Dedifferentiated amniotic fluid mesenchymal stem cell (primary cell): ENCODE results near the gene OR52E8.

Source experiments
- DNase-seq: peaks from one replicate; pipeline ENCODE4 v3.0.0-alpha.2; 2016; ENCODE audit errors: extremely low spot score

The OR52E8 gene

DNA sequence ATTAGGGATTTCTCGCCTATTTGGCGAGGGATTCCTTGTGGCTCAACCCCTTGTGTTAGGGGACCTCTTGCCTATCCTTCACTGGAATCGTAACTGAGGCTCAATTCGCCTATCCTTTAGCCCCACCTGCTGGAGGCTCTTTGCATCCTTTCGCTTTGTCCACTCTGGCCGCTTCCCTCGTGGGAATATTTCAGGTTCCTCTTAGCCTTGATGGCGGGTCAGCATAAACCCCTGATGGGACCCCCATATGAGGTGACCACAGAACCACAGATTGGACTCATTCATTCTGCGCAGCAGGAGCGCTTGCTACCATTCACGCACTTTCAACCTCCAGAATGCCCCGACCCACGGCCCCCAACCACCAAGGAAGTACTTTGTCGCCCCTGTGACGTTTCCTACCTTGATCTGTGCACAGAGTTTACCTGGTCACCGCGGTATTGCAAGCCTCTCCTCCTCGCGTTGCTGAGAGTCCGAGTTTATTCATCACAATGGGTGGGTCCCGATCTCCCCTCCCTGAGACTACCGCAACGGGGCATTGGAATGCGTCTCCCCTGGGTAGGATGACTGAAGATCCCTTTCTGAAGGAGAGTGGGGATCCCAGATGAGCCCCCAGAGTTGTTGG is 48.9 kb downstream of the OR52E8 start, which contains the start of gene OR52N2:
Gene OR52N2, plus strand, starts transcription at position 425 of the 622 bp plus-strand sequence. CDS start 11,412 bp downstream, outside the sequence.
- peak; percentile 77 for DNase-seq

DNA sequence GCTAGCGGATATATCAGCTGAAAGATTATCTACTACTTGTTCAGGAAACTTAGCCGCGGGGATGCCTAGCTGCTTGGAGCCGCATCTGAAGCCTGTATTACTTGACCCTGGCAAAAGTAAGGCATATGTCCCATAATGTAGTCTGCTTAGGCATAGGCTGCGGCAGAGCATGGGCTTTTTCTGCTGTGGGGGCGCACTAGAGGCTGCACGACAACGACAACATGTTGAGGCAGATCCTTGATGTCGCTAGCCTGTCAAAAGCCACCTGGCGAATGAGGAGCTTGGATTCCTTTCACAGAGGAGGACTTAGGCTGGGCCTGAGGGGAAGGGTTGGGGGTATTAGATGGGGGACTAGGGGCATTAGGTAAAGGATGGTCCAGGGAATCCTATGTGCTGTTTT is 49.9 kb downstream of the OR52E8 start:
- DNase-seq, result no peak
